SH-SY5Y (cell line): Measurements from ENCODE around the gene TPM4.

ENCODE experiments used
- GATA2 ChIP-seq: IDR thresholded peaks from 2 replicates; pipeline ENCODE4 v1.6.1; 2011; ENCODE audit warnings: mild to moderate bottlenecking, low read depth, low read length
- GATA3 ChIP-seq: IDR thresholded peaks from 2 replicates; pipeline ENCODE4 v1.6.1; 2011; ENCODE audit warnings: low read depth, mild to moderate bottlenecking, low read length, moderate library complexity

Gene TPM4

DNA sequence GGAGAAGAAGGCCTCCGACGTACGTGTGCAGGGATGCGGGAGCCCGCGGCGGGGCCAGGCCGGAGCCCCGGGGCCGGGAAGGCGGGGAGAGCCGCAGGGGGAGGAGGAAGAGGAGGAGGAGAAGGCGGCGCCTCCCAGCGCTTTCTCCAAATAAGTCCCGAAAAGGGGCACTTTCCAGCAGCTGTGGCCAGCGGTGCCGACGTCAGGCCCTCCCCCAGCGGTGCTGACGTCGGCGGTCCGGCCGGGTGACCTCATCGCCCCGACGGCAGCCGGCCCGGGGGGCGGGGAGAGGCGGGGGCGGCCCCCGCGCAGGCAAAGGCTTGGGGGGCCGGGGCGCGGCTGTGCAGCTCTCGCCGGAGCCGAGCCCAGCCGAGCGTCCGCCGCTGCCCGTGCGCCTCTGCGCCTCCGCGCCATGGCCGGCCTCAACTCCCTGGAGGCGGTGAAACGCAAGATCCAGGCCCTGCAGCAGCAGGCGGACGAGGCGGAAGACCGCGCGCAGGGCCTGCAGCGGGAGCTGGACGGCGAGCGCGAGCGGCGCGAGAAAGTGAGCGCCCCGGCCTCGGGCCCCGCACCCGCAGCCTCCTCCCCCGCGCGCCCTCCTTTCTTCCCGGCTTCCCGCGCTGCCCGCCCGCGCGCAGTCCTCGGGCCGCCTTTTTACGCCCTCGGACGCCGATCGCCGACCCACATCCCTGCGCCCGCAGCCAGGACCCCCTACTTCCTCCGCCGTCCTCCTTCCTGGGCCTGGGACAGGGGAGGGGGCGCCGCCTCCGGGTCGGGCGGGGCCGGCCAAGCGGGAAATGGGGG is at the start of gene TPM4:
TPM4 (plus strand) TSS at position 342 of the 804 bp plus-strand sequence; CDS start at position 413, 71 bp downstream.
- TF ChIP-seq GATA2: no peak
- no peak for TF ChIP-seq GATA3

DNA sequence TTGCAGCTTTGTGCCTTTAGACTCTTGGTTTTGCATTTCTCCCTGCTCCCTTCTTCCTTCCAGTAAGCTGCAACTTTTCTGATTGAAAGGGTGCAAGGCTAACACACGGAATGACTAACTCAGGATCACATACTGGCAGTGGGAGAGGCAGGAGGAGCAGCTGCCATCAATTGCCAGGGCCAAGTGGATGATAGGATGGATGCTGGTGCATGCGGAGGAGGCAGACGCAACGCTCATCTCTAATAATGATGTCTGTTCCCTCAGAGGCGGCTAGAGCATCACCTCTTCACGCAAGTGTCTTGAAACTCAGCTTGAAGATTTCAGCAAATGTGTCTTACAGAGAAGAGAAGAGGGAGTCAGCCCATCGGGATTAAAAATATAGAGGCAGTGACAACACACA is 49.5 kb upstream of the TPM4 start:
- TF ChIP-seq GATA3 (no peak), GATA2 (no peak)

DNA sequence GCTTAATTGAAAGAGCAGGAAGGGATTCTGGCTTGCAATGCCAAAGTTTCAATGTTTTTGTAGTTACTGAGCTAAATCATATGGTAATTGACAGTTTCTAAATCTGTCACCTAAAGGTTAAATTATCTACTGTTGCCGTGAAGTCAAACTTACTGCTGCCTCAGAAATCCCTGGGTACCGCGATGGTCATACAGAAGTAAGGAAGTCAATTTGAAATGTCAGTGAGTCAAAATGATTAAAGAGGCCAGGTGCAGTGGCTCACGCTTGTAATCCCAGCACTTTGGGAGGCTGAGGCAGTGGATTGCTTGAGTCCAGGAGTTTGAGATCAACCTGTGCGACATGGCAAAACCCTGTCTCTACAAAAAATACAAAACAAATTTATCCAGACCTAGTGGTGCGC is 48.8 kb upstream of the TPM4 start:
- TF ChIP-seq GATA3: no peak
- no peak for TF ChIP-seq GATA2

DNA sequence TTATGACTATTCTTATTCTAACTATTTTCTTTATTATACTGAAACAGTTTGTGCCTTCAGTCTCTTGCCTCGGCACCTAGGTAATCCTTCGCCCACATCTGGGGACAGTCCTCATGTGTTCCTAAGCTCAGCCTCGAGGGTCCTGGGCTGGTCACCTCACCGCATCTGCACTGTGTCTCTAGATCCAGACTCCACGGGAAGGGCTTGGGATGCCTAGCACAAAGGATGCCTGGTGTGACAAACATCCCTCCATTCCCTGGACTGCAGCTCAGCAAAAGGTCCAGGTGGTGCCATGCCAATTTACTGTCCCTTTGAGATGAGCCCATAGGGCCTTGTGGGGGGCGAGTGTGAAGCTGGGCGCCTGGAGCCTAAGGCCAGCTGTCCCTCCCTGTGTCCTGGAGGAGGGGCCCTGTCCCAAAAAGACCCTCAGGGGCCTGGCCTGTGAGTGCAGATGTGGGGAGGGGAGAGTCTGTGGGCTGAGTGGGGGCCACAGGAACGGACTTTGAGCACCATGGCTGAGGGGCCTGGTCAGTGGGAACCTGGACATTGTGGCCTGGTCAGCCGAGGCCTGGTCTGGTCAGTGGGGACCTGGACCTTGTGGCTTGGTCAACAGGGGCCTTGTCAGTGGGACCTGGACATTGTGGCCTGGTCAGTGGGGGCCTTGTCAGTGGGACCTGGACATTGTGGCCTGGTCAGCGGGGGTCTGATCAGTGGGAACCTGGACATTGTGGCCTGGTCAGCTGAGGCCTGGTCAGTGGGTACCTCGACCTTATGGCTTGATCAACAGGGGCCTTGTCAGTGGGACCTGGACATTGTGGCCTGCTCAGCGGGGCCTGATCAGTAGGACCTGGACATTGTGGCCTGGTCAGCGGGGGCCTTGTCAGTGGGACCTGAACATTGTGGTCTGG is 45.1 kb upstream of the TPM4 start:
- TF ChIP-seq GATA2 (no peak), GATA3 (no peak)

DNA sequence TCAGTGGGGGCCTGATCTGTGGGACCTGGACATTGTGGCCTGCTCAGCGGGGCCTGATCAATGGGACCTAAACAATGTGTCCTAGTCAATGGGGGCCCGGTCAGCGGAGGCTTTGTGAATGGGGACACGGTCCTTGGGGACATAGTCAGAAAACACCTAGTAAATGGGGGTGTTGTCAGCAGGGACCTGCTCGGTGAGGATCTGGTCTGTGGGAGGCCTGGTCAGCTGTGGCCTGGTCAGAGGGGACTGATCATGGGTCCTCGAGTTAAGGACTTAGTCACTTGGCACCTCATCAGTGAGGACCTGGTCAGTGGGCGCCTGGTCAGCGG is 44.5 kb upstream of the TPM4 start:
- no peak for TF ChIP-seq GATA3
- TF ChIP-seq GATA2: no peak

DNA sequence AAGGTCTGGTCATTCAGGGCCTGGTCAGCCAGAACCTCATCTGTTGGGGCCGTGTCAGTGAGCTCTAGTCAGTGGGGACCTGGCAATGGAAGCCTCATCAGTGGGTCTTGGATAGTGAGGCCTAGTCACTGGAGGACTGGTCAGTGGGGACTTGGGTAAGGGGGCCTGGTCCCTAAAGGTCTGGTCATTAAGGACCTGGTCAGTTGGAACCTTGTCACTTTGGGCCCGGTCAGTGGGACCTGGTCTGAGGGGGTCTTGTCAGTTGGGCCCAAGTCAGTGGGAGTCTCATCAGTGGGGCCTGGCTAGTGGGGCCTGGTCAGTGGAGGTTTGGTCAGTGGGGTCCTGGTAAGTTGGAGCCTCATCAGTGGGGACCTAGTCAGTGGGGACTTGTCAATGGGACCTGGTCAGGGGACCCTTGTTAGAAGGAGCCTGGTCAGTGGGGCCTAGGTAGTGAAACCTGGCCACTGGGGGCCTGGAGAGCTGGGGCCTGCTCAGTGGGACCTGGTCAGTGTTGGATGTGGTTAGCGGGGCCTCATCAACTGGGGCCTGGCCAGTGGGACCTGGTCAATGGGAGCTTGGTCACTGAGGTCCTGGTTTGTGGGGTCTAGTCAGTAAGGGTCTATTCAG is 43.7 kb upstream of the TPM4 start:
- no peak for TF ChIP-seq GATA2
- TF ChIP-seq GATA3: no peak

DNA sequence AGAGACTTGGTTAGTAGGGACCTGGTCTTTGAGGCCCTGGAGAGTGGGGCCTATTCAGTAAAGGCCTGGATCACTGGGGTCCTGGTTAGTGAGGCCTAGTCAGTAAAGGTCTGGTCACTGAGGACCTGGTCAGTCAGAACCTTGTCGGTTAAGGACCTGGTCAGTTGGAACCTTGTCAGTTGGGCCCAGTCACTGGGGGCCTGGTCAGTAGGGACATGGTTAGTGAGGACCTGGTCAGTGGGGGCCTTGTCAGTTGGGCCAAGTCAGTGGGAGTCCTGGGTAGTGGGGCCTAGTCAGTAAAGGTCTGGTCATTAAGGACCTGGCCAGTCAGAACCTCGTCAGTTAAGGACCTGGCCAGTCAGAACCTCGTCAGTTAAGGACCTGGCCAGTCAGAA is 43.2 kb upstream of the TPM4 start:
- TF ChIP-seq GATA3 (no peak), GATA2 (no peak)

DNA sequence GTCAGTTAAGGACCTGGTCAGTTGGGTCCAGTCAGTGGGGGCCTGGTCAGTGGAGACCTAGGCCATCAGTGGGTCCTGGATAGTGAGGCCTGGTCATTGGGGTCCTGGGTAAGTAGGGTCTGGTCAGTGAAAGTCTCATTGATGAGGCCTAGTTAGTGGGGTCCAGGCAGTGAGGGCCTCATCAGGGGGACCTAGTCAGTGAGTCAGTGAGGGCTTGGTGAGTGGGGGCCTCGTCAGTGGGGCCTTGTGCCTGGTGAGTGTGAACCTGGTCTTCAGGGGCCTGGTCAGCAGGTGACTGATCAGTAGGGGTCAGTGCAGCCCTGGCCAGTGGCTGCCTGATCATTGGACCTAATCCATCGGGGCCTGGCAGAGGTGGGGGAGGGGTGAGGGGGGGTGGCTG is 42.6 kb upstream of the TPM4 start:
- no peak for TF ChIP-seq GATA2
- TF ChIP-seq GATA3: no peak

DNA sequence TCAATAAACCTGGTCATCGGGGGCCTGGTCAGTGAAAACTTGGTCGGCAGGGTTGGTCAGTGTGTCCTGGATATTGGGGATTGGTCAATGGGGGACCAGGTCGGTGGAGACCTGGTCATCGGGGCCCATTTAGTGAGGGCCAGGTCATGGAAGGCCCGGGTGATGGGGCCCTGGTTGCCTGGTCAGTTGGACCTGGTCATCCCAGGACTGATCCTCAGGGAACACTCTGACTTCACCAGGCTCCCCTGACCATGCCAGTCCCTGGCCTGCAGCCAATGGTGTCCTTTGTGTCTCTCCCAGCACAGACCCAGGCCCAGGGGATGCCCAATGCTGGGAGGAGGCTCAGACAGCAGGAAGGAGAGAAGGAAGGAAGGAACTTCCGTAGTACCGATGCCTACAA is 42.1 kb upstream of the TPM4 start:
- TF ChIP-seq GATA3: no peak
- no peak for TF ChIP-seq GATA2

DNA sequence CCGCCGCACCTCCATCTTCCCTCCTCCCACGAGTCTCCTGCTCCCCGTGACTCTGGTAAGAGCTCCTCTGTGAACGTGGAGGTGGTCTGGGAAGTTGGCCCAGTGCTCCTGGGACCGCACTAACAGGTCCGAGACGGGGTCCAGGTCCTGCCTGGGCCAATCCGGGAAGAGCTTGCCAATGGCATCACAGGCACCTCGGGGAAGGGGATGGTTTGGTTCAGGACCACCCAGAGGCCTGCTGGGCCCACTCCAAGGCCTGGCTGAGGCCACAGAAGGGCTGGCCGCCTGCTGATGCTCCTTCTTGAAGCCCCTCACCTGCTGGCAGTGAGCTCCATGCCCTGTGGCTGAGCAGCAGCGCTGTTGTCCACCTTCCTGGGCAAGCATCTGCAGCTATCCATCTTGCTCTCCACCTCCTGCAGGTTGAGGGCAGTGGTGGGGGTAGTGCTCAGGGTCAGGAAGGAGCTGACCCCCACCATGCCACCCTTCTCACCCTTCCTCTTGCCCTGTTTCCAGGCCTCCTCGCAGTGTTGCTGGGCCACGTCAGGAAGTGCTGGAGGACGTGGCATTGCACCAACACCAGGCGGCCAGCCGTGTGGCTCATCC is 41.2 kb upstream of the TPM4 start:
- TF ChIP-seq GATA2 (no peak), GATA3 (no peak)

DNA sequence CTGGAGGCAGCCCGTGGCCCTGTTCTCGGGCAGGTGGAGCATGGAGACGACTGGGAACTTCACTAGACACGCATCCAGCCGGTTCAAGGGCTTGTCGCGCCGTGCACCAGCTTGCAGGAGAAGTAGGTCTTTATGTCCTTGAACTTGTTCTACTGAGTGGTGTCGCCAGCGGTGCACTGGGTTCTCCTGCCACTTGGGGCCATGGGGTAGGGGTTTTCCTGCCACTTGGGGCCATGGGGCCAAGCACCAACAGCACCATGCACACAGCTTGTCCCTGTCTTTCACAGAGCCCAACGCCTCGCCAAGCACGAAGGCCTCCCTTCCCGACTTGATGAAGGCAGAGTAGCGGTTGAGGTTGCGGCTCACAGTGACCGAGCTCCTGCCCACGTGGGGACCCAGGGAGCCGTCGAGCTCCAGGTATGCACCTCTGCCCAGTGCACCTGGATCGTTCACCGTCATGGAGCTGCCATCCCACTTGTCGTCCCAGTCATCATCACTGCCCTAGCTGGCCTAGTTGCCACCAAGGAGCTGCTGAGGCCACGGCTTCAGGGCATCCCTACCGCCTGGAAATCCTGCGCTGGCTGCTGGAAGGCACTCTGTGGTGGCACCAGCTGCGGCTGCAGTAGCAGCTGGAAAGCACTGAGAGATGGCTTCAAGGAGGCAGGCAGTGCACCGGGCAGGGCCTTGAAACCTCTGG is 40.5 kb upstream of the TPM4 start:
- TF ChIP-seq GATA2: no peak
- TF ChIP-seq GATA3: no peak

DNA sequence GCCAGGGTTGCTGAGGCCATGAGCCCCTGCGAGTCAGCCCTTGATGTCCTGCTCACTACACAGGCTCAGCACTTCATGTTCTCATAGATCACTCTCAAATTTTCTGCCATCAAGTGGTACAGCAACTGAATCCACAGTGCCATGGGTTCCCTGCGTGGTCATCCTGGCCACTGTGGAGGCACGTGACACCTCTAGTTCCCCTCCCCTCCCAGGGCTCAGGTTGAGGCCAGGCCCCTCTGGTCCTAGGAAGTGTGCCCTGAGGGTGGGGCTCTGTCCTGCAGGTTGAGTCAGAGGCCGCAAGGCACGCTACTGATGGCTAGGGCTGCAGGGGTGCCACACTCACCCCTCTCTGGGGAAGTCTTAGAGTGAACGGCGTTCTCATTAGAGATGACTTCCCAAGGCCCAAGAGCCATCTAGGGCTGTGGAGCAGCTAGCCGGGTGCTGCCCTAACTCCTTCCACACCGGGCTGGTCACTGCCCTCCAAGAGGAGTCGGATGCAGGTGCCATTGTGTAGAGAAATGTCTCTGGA is 39.8 kb upstream of the TPM4 start:
- TF ChIP-seq GATA3: no peak
- no peak for TF ChIP-seq GATA2

DNA sequence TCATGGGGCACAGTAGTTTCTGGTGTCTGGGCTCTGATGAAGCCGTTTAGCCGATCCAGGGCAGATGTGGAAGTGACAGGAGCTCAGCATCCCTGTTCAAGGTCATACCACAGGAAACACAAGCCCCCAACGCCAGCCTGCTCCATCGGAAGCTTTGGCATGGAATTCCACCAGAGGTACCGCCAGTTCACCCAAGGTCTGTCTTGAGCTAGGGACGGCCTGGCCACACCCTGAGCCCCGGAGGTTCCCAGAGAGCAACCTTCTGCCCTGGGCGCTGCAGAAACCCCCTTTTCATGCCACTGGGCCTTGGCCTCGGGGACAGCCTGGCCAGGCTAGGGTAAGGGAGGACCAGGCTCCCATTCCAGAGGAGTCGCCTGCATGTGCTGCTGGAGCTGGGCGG is 39.4 kb upstream of the TPM4 start:
- TF ChIP-seq GATA3: no peak
- TF ChIP-seq GATA2: no peak

DNA sequence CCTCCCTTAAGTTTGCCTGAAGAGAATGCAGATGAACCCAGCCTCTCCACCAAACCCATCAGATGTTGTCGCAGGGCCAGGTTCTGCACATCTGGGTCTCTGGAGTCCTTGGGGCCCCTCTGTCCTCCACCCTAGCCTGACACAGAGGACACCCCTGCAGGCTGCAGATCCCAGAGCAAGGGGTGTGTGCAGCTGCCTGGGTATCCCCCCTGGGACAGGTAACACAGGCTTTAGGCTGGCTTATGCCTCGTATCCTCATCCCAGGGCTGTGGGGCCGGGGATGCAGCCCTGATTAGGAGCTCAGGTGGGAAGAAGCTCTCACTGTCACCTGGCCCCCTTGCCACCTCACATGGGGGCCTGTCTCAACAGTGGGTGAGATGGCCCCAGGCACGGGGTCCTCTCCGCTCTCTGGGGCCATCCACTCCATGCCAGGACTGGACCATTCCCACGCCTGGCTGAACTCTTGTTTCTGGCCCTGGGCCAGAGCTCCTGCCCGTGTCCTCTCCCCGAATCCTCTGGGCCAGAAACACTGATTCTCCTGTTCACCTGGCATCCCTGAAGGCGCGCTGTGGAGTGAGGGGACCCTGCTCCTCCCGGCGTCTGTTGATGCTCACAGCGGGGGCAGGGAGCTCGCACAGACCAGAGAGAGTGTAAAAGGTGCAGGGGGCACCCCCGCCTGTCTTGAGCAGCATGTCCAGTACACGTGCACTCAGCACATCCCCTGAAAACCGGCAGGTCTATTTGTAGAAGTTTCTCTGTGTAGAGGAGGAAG is 38.7 kb upstream of the TPM4 start:
- TF ChIP-seq GATA3 (no peak), GATA2 (no peak)

DNA sequence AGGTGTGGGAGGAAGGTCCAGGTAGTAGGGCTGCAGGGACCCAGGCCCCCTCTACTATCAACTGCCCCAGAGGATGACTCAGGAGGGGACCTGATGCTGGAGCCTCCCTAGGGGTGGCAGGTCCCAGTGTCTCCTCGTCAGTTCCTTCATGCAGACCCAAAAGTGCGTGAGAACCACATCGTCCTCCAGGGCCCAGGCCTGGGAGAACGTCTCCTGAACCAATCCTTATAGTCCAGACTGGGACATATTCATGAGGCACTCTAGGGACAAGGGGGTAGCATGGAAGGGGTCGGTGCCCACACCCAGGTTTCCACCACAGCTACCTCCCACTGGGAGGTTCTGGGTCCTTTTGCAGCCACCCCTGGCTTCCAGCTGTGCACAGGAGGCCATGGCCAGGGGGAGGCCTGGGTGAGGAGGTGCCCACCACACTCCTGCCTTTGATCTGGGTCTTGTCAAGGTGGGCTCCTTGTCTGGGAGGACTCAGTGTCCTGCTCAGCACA is 38.0 kb upstream of the TPM4 start:
- TF ChIP-seq GATA3 (no peak), GATA2 (no peak)
